GM18520 (cell line): ENCODE results near the gene SKOR1.

Experiments
- ATAC-seq: cut with Tn5 transposase; IDR thresholded peaks from one replicate; pipeline ENCODE4 v1.9.1; 2021; ENCODE audit not compliant: unreplicated experiment

SKOR1 gene

DNA sequence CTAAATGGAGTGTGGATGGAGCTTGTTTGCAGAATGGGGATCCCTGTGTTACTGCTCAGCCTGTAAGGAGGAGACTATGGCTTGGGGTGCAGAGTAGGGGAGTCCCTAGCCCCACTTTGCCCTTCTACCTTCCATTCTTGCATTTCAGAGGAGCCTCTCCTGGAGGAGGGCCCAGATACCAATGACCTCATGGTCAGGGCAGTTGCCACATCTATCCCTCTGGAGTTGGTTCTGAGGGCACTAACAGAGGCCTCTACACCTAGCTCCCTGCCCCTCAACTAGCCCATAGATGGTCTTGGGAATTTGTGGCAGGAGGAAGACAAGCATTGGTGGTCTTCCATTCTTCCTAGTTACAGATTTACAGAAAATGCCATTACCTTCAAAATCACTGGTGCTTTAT, 6.1 kb downstream of the SKOR1 start:
- ATAC-seq: no peak

DNA sequence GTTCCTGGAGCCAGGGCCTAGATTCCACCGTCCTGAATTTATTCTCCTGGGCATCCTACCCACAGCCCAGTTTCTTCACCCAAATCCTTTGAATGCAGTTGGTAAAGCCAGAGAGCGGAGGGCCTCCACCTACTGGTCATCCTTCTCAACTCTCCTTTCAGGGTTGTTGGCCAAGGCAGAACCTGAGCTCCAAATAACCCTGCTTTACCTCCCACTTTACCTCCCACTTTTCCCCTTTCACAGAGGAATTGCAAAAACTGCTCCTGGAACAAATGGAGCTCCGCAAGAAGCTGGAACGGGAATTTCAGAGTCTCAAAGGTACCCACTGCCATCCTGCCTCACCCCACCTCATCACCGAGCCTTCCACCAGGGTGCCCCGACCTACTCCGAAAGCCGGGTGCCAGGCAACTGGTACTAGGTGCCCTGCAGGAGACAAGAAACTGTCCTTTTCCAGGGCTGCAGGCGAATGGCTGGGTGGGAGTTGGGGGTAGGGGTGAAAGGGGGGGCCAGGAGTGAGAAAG, 6.8 kb downstream of the SKOR1 start:
- ATAC-seq: no peak

DNA sequence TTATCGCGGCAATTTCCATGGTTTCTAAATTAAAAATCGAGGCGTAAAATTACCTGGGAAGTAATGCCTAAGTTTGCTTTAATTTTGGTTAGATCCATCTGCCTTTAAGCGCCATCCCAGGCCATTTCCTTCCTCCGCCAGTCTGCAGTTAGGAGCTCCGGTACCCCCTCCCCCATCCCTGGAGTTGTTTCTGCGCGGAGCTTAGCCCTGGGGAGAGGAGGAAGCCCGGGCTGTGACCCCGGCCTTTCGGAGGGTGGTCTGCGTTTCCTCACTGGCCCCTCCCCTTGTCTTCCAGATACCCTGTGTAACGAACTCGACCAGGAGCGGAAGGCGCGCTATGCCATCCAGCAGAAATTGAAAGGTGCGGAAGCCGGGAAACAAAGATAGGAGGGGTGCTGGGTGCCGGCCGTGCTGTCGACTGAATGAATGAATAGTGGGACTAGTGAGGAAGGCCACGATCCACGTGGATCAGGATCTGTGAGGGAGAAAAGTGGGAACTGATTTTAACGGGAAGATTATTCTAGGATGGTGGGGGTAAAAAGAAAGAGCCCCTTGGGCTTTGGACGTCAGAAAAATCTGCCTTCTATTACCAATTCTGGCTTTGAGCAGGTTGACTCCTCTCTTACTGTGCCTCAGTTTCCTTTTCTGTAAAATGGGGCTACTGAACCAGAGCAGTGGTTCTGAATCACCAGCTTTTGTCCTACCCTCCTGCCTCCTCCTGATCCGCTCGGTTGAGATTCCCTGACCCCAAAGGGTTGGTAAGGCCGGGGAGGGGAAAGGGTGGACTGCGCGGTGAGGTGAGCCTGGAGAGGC, 7.8 kb downstream of the SKOR1 start:
- ATAC-seq: no peak

DNA sequence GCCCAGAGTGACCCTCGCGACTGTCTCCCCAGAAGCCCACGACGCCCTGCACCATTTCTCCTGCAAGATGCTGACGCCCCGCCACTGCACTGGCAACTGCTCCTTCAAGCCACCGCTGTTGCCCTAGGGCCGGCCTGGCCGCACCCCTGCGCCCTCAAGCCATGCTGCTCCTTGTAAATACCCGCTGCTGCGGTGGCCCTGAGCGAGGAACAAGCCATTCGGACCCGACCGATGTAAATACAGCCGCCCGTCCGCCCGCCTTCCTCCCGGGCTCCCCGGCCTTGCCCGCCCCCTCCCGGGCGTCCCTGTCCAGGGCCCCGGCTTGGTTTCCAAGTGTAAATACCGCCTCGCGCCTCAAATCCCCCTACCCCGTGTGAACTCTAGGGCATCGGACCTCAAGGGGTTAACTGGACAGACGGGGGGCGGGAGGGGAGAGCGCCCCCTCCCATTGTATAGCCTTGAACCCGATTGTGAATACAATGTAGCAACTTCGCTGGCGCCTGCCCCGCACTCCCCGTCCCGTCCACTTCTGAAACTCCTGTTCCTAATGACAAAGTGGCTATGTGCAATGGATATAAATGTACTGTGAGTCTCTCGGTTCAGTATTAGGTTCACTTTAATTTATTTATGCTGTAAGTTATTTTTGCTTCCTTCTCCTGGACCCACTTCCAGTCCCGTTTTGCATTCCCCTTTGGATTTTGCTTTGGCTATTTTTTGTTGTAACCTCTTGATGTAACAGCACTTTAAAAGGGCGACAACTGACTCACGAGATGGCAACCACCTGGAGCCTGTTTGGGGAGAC, 8.6 kb downstream of the SKOR1 start:
- no peak for ATAC-seq

DNA sequence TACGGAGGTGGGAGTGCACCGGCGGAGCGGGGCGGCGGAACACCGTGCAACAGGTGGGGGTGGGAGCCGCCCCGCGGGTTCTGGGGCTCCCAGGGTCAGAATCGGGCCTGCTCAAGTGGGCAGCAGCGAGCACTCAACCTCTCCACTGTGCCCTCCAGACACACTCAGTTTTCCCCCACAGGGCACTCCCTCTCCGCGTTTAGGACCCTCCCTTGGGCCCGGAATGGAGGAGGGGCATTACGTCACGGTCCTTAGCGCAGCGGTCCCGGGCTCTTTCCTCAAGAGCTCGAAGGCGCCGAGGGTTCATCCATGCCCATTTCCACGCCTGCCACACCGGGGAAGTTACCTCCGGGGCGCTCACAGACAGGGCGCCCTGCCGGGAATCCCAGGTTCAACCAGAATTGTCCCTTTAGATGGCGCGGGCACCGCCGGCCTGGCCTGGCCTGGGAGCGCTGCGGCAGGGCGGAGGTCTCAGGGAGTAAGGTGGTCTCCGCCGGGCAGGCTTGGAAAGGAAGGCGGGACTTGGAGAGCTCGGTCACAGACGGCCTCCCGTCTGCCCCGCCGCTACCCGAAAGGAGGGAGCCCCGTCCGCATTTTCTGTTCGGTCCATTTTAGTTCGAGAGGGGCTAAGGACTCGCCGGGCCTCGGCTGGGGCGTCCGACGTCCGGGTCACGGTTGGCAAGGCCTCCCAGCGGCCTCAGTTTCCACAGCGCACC, 9.4 kb downstream of the SKOR1 start:
- no peak for ATAC-seq

DNA sequence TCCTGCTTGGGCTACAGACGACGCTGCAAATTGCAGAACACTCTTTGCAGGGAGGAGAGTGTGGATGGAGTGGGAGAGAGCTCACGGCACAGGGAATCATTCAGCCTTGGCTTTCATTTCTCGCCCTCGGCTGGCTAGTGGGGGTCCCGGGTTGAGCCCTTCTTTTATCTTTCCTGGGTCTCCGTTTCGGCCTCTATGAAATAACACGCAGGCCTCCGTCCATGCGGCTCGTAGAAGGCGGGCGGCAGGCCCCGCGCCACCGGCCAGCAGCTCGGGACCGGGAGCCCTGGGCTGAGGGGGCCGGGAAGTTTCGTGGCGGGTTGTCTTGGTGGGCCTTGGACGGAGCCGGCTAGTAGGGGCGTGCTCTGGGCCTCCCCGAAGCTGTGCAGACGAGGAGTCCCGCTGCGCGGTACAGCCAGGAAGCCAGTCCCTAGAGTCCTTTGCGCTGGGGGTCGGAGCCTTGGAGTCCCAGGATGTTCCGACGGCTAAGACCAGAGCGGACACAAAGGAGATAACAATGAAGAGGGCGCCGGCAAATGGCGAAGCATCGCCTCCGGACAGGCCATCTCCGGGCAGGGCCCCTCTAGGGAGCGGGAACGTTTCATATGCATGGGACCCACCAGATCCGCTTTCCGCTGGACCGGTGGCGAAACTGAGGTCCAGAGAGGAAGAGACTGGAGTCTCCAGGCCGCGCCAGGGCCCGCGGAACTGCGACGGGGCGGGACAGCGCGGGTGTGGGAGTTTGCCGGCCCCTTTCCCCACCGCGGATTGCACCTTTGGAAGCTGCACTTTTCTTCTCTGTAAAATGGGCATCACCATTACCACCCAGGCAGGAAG, 10.2 kb downstream of the SKOR1 start:
- ATAC-seq: no peak

DNA sequence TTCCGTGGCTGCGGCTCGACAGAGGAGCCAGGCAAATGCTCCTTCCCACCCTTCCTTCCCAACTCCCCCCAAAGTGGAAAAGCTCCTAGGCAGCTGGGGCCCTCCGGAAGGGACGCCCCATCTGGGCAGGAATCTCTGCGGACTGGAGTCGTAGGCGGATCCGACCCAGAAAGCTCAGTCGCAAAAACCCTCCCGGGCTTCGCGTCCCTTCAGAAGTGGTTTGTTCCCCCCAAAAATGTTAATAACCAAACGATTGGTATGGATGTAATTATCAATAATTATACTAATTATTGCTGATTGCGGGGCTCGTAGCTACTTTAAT, 10.8 kb downstream of the SKOR1 start:
- no peak for ATAC-seq

DNA sequence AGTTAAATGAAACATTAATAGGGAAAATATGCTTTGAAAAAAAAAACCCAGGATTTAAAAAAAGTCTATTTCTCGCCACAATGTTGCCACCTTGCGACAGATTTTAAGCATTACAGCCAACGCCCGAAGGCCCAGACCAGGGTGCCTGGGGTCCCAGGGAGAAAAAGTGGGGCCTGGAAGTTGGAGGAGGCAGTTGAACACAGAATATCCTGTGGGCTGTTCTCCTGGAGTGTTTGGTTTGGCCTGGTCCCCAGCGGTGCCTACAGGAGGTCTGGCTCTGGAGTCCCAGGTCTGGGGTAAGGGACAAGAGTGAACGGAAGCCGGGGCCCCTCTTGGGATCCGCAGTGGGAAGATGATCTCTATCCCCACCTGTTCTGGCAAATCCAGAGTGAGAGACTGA, 11.2 kb downstream of the SKOR1 start:
- no peak for ATAC-seq

DNA sequence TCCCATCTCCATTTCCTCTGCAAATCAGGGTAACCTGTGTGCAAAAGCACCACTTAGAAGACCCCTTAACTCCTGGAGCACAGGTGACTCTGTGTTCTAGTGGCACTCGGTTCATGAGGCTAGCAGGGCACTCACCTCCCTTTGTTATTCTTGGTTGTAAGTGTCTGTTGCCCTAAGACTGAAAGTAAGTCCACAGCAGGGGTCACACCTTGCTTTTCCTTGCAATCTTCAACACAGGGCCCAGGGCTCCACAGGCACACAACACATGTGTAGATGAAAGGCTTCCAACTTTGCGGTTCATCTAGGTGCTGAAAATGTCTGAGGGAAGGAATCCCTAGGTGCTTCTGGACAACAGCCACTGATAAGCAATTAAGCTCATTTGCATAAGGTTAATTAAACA, 11.6 kb downstream of the SKOR1 start:
- no peak for ATAC-seq

DNA sequence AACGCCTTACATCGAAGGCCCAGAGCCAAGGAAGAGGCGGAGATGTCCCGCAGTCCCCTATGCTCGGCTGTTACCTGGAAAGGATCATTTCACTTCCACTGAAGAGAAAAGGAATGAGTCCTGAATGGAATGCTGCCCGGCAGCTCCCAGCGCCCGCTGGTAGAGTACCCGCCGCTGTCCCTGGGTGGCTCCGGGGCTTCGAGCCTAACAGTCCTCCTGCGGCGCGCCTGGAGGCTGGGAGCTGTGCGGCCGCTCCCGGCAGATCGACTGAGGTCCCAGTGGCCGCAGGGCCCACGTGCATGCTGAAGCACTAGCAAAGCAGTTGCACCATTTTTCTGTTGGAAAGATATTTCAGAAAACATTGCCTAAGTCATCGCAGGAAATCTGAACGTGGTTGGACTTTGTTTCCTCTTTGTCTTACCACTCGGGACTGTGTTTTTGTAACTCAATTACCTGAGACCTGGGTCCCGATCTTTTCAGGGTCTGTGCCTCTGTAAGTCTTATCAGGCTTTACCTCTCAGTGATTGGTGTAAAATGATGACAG, 13.6 kb downstream of the SKOR1 start:
- no peak for ATAC-seq

DNA sequence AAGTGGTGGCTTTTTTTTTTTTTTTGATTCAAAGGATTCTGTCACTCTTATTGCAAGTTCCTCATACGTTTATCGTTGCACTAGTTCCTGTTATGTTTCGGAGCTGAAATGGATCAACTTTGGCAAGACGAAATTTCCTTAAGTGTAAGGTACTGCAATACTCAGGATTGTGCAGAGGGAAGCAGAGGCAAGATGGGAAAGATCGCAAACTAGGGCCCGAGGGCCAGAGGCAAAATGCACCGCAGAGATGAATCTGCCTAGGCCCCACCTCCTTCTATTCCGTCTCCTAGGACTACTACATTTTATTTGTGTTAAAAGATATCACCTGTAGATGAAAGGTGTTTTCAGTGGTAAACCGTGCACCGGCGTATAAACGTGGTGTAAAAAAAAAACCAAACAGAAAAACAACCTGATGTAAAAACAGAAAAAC, 14.2 kb downstream of the SKOR1 start:
- peak; percentile 4 for ATAC-seq

DNA sequence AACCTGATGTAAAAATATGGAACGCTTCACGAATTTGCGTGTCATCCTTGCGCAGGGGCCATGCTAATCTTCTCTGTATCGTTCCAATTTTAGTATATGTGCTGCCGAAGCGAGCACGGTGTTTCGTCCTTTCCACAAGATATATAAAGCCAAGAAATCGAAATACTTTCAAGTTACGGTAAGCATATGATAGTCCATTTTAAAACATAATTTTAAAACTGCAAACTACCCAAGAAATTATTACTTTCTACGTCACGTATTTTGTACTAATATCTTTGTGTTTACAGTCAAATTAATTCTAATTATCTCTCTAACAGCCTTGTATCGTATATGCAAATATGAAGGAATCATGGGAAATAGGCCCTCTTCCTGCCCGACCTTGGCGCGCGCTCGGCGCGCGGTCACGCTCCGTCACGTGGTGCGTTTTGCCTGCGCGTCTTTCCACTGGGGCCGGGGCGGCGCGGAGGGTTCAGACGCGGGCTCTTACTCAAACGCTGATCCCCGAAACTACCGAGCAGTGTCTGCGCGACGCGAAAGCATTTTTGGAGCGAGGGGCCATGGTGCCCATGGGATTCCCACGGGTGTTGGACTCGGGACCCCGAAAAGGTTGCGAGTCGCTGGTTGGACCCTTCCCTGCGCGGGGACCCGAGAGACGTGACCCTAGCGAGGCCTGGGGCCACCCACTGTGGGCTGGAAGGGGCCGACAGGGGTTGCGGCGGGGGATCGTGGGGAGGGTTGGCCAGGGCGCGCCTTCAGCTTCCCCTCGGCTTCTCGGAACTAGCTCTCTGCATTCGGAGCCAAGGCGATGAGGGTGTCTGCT, 14.8 kb downstream of the SKOR1 start, which contains the start of gene RNU6-1:
Gene RNU6-1 (minus strand): TSS at position 117 of the 820 bp plus-strand sequence.
- ATAC-seq: peak; percentile 80

DNA sequence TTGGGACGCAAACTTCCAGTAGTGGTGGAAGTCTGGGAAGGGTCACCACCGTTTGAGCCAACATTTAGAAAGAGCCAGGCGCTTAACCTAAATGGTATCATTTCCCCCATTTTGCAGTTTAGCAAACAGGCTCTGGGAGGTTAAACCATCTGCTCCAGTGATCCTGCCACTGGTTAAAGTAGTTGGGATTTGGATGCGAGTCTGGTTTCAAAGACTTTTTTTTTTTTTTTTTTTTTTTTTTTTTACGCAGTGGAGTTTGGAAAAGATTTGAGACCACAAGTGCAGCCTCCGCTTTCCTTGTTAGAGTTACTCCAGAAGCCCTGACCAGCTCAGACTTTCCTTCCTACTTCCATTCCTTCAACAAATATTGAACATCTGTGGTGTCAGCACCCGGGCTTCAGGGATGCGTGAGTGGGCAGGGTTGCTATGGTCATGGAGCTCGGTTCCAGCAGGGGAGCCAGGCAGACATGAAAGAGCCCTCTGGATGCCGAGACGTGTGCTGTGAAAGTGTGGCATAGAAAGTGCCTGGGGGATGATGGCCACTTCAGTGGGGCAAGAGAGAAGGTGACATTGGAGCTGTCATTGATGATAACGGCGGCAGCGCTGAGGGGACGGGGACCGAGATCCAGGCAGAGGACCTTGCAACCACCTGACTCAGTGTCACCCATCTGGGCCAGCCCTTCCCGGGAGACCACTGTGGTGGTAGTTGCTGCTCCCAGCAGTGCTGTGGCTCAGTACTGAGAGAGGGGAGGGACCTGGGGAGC, 15.6 kb downstream of the SKOR1 start:
- peak; percentile 1 for ATAC-seq

DNA sequence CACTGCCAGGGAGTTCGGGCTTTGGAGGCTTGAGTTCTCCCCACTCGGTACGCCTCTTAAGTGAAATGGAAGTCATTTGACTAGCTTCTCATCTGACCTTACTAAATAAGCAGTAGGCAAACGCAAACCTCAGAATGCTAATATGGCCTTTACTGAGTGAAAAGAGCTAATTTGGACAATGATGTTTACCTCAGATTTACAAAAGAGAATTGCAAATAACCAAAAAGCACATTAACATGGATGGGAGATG, 16.1 kb downstream of the SKOR1 start:
- no peak for ATAC-seq

DNA sequence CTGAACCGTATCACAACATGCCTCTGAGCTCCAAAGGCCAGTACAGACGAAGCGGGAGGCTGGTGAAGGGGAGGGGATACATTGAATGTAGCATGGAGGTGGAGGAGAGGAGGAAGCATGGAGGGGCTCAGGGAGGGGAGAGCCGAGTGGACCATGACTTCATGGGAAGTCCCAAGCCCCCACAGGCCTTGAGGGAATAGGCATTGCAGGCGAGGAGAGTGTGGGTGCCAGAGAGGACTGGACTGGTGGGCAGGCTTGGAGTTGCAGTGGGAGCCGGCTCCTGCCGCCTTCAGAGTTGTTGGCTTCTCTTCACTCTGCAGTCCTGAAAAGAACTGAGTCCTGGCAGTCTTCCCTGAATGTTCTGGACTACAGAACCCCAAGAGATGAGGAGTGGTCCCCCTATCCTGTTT, 17.8 kb downstream of the SKOR1 start:
- no peak for ATAC-seq

DNA sequence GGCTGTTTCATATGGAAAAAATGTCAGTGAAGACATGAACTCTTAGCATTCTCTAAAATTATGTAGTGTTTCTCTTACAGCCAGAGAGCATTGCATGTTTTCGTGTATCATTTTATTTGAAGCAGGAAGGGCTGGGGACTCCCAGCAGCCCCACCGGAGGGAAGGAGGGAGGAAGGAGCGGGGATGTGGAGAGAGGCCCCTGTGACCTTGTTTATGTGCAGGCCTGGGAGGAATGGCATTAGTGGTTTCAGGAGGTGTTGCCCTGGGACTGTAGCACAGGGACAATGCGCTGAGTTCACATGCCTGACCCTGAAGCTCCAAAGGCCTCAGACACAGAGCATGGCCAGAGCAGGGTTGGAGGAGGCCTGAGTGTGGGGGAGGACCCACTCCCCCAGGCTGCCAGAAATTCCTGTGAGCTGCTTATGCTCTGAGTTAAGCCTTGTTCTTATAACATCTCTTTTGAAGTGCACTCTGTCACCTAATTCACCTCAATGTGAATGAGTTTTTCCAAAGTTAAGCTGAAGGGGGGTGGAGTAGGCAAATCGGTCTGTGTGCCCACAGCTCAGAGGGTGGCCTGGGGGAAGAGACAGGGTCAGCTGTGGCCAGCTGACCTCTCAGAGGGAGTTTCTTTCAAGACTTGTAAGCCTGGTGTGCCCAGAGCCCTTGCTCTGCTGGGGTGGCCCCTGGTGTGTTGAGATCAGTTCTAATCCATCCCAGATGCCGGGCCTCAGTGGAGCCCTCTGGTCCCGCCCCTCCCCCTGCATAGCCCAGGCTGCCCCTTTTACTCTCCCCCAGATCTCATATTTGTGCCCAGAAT, 18.5 kb downstream of the SKOR1 start:
- ATAC-seq: no peak

DNA sequence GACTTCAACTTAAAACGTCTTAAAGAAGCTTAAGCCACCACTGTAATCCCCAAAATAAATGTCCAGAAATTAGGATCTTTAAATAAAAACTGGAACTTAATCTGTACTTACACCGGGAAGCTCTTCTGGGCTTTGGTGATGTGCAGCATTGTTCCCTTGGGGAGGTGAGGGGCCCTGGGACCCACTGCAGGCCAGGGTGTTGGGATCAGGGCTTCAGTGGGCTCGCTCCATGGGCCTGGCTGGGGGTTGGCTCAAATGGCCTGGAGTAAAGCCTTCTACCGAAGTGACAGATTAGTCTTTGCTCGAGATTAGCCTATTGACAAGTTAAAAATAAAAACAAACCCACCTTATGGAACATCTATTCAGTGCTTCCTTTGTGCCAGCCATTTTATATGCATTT, 20.7 kb downstream of the SKOR1 start:
- ATAC-seq: no peak

DNA sequence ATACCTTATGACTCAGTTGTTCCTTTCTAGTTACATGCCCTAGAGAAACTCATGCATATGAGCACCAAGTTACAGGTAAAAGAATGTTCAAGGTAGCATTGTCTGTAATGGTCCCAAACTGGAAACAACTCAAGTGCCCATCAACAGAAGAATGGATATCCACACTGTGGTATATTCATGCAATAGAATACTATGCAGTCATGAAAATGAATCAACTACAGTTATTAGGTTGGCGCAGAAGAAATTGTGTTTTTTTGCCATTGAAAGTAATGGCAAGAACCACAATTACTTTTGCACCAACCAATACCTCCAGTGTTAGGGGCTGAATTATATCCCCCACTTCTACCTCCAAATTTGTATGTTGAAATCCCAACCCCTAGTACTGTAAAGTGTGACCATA, 24.2 kb downstream of the SKOR1 start:
- ATAC-seq: no peak
